Ovary (tissue), 9 donors: ENCODE measurements around the gene MIGA1. TPM values are rescaled to one million over a fixed set of nuclear protein-coding genes. Genes with fewer than 3 reads are reported as not detected.

Experiments
- DNase-seq, 5 donors: peaks; one replicate each; pipeline ENCODE4 v3.0.0-alpha.2; 2019 to 2020
- H3K27ac ChIP-seq, 2 donors: fragments of 200-600 bp; one replicate each; pipeline versions ENCODE4 v1.5.1 to v1.8.0; 2019 to 2022
- H3K27me3 ChIP-seq: fragments of 200-600 bp; one replicate; pipeline ENCODE4 v1.8.0; 2022
- H3K36me3 ChIP-seq: fragments of 200-600 bp; sonication (generic); one replicate; pipeline ENCODE4 v1.5.1; 2019
- H3K4me1 ChIP-seq: one replicate; pipeline ENCODE4 v1.8.1; 2013; ENCODE audit warnings: mild to moderate bottlenecking, moderate library complexity; ENCODE audit not compliant: insufficient read depth
- H3K4me3 ChIP-seq: fragments of 200-600 bp; sonication (generic); one replicate; pipeline ENCODE4 v1.5.1; 2017
- H3K9me3 ChIP-seq, 2 donors: fragments of 200-600 bp in 1 of 2; sonication (generic) in 1 of 2; one replicate each; pipeline versions ENCODE4 v1.5.1 to v1.8.1; 2013 to 2019; ENCODE audit warnings: mild to moderate bottlenecking in 1 of 2, moderate library complexity in 1 of 2
- CTCF ChIP-seq, 3 donors: fragments of 450-650 bp in 2 of 3; fragments of 200-600 bp in 1 of 3; IDR thresholded peaks; one replicate each; pipeline versions ENCODE4 v1.5.1 to v1.8.0; 2016 to 2022; ENCODE audit warnings: antibody characterized with exemption in 3 of 3, mild to moderate bottlenecking in 1 of 3
- EP300 ChIP-seq: sonication (generic); formaldehyde crosslinking; IDR thresholded peaks from one replicate; pipeline ENCODE4 v1.6.1; 2017; ENCODE audit warnings: antibody characterized with exemption
- POLR2A ChIP-seq: fragments of 450-650 bp; IDR thresholded peaks from one replicate; pipeline ENCODE4 v1.6.1; 2017; ENCODE audit warnings: antibody characterized with exemption, mild to moderate bottlenecking, moderate library complexity
- WGBS, 3 donors: extraction: QIAGEN DNeasy Blood & Tissue Kit in 1 of 3; methylation state at CpG; one replicate each; pipeline versions ENCODE4 v1.1.5 to v1.1.7; 2013 to 2017; 5-methylcytosine and 5-hydroxymethylcytosine counted together
- intact Hi-C, 4 donors: fragments of 100-400 bp; cut with DNase I; formaldehyde crosslinking; loops; one replicate each; pipeline versions ENCODE4 v1.11.0 to v1.15.1; 2022 to 2023
- polyA plus RNA-seq, 2 donors: library from polyadenylated mRNA; stranded (reverse); fragments of 200-250 nt in 1 of 2; fragments of 350-450 nt in 1 of 2; fragmentation: Illumina TruSeq in 1 of 2; extraction: RNeasy Lipid Tissue Mini Kit (QIAGEN cat#74804) in 1 of 2; gene quantifications; one replicate each; pipeline ENCODE4 v1.2.3, GENCODE V29; 2013 to 2014
- total RNA-seq, 7 donors: library from RNA; depleted of rRNA in 2 of 7; stranded (reverse); fragments of >200 nt in 2 of 7; fragmentation: NEBNext Ultra II Directional in 3 of 7; extraction: Animal tissue kit (Norgen Biotek cat#: 25700) in 3 of 7; gene quantifications; one replicate each; pipeline versions ENCODE4 v1.1.0 to v1.2.4, GENCODE V29; 2016 to 2023
- donor health status: DM: no; HTN: no; CAD: no; lungs with moderate emphysema.
- donor health status: DM: no; HTN: no; CAD: no.
- donor health status: Bipolar disorder and iron deficiency.
- donor health status: DM: yes; HTN: yes; CAD: no.
- donor health status: DM: no; HTN: no; CAD: no.
- donor health status: DM: yes; HTN: yes; CAD: no.

MIGA1 gene
- total and polyA plus RNA-seq, 9 donors: 6.5 to 24.0 (median 18.2) TPM

GRCh38 chr1:77834771-77835334, 55.4 kb downstream of the MIGA1 start:
- Histone ChIP-seq H3K4me3 (no peak overlapping the region), H3K36me3 (no peaks in the 10 kb centered on the region), H3K27me3 (no peaks in the 10 kb centered on the region), H3K4me1 (peaks cover 2% of the 10 kb centered on the region), H3K27ac (no peak overlapping the region), H3K9me3 (no peaks in the 10 kb centered on the region)
- DNase-seq: no peak
- TF ChIP-seq EP300 (no peak), CTCF (IDR thresholded peaks at IDR 0.05) (no peak), POLR2A (no peak)
- WGBS, 3 donors: 8 to 11% (median 9%) methylated on average over 2 of the region's 2 CpGs
- intact Hi-C loops: no loop called here

GRCh38 chr1:77841574-77841973, 62.1 kb downstream of the MIGA1 start:
- intact Hi-C loops: no loop called here
- Histone ChIP-seq H3K4me1 (no peaks in the 10 kb centered on the region), H3K36me3 (no peaks in the 10 kb centered on the region), H3K9me3 (no peaks in the 10 kb centered on the region), H3K27ac (no peak overlapping the region), H3K27me3 (no peaks in the 10 kb centered on the region), H3K4me3 (no peak overlapping the region)
- no peak for DNase-seq
- TF ChIP-seq EP300 (no peak), POLR2A (no peak), CTCF (IDR thresholded peaks at IDR 0.05) (no peak)
- 23 to 50% (median 32%) methylated on average over 1 of the region's 1 CpG for WGBS, 3 donors

GRCh38 chr1:77845951-77846350, 66.5 kb downstream of the MIGA1 start:
- no peak for DNase-seq
- TF ChIP-seq CTCF (IDR thresholded peaks at IDR 0.05) (no peak), EP300 (no peak), POLR2A (no peak)
- no peaks in the 10 kb centered on the region for H3K36me3 ChIP-seq
- H3K4me1 ChIP-seq: no peaks in the 10 kb centered on the region
- intact Hi-C loops: no loop called here
- no peaks in the 10 kb centered on the region for H3K9me3 ChIP-seq
- H3K4me3 ChIP-seq: no peak overlapping the region
- H3K27ac ChIP-seq: no peak overlapping the region
- WGBS, 3 donors: 93 to 100% (median 98%) methylated on average over 1 of the region's 1 CpG
- H3K27me3 ChIP-seq: no peaks in the 10 kb centered on the region

GRCh38 chr1:77846966-77847365, 67.5 kb downstream of the MIGA1 start:
- 55 to 63% (median 61%) methylated on average over 3 of the region's 3 CpGs for WGBS, 3 donors
- intact Hi-C loops: no loop called here

More at GRCh38 chr1:77846966-77847365, 67.5 kb downstream of the MIGA1 start:
- no peaks in the 10 kb centered on the region for H3K27me3 ChIP-seq
- TF ChIP-seq EP300: no peak
- no peak for TF ChIP-seq CTCF (IDR thresholded peaks at IDR 0.05)
- TF ChIP-seq POLR2A: no peak
- H3K9me3 ChIP-seq: no peaks in the 10 kb centered on the region
- no peaks in the 10 kb centered on the region for H3K36me3 ChIP-seq
- no peak overlapping the region for H3K27ac ChIP-seq
- DNase-seq: no peak
- H3K4me3 ChIP-seq: no peak overlapping the region
- no peaks in the 10 kb centered on the region for H3K4me1 ChIP-seq
